Ishikawa (cell line): ENCODE measurements around the gene THRA.

Source experiments
- CEBPB ChIP-seq: IDR thresholded peaks from 2 replicates; pipeline ENCODE4 v1.6.1; 2012
- CREB1 ChIP-seq: IDR thresholded peaks from 2 replicates; pipeline ENCODE4 v1.6.1; 2012; ENCODE audit warnings: low read depth
- EGR1 ChIP-seq: IDR thresholded peaks from 2 replicates; pipeline ENCODE4 v1.6.1; 2012
- EP300 ChIP-seq: IDR thresholded peaks from 2 replicates; pipeline ENCODE4 v1.6.1; 2012; ENCODE audit warnings: borderline replicate concordance
- FOXM1 ChIP-seq: IDR thresholded peaks from 2 replicates; pipeline ENCODE4 v1.6.1; 2012; ENCODE audit warnings: low read depth, borderline replicate concordance
- MAX ChIP-seq: IDR thresholded peaks from 2 replicates; pipeline ENCODE4 v1.6.1; 2012
- NFIC ChIP-seq: IDR thresholded peaks from 2 replicates; pipeline ENCODE4 v1.6.1; 2012
- RAD21 ChIP-seq: IDR thresholded peaks from 2 replicates; pipeline ENCODE4 v1.6.1; 2012; ENCODE audit warnings: low read depth
- REST ChIP-seq: IDR thresholded peaks from 2 replicates; pipeline ENCODE4 v1.6.1; 2012; ENCODE audit warnings: low read depth, mild to moderate bottlenecking
- TAF1 ChIP-seq: IDR thresholded peaks from 2 replicates; pipeline ENCODE4 v1.6.1; 2012; ENCODE audit warnings: low read depth, mild to moderate bottlenecking
- TEAD4 ChIP-seq: IDR thresholded peaks from 2 replicates; pipeline ENCODE4 v1.6.1; 2012
- USF1 ChIP-seq: IDR thresholded peaks from 2 replicates; pipeline ENCODE4 v1.6.1; 2012
- YY1 ChIP-seq: IDR thresholded peaks from 2 replicates; pipeline ENCODE4 v1.6.1; 2012; ENCODE audit warnings: low read depth
- ZBTB7A ChIP-seq: IDR thresholded peaks from 2 replicates; pipeline ENCODE4 v1.6.1; 2012; ENCODE audit warnings: low read depth

The THRA gene

GRCh38 chr17:40122999-40123810, 60.4 kb downstream of the THRA start:
- TF ChIP-seq USF1, result no peak
- peak; percentile 55 for TF ChIP-seq ZBTB7A
- peak; percentile 86 for TF ChIP-seq MAX
- TF ChIP-seq REST, result no peak

DNA sequence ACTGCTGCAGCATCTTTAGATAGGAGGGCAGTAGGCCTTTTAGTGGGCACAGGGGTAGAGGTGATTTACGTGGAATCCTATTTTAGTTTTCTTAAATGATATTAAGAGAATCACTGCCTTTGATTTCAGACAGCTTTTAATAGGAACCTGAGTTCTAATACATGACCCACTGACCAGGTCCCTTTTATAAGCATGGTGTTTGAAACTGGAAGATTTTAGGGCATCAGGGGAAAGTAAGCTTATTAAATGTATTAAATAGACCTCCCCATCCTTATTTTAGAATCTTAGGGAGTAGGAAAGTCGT, 61.0 kb downstream of the THRA start:
- TF ChIP-seq CEBPB, result no peak
- TF ChIP-seq USF1, result no peak
- no peak for TF ChIP-seq TAF1
- TF ChIP-seq CREB1, result no peak
- TF ChIP-seq EP300, result no peak
- no peak for TF ChIP-seq ZBTB7A
- no peak for TF ChIP-seq RAD21

DNA sequence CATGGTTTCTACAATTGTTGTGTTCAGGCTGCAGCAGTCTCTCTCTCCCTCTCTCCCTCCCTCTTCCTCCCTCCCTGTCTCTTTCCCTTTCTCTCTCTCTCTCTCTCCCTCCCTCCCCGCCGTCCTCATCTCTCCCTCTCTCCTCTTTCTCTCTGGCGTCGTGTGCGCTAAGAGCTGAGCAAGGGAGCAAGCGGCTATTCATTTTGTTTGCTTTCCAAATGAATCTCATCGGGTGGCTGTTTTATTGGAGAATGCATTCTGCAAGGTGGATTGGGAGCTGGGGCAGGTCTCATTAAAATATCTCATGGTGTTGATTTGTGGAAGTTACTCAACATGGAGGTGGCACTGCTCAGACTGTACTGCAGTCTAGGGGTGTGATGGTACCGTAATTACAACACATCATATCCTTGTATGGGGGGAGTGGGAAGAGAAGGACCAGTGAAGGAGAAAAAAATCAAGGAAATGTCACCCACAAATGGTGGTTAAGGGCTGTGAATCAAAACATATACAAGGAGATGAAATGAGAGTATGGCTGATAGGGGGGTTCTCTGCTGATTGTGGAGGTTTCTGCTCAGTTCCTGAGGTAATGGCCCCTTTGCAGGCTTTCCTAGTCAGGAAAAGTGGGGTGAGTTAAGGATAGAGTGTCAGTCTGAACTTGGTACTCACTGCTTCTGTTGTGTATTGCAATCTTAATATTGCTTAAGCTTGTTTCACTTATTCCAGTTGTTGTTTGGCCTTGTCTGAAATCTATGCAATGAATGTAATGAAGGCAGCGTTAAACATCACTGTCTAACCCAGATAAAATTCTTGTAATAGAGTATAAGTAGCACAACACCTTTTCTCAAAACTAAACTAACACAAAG, 61.7 kb downstream of the THRA start:
- no peak for TF ChIP-seq REST
- no peak for TF ChIP-seq RAD21
- TF ChIP-seq ZBTB7A, result no peak
- TF ChIP-seq CREB1, result no peak
- no peak for TF ChIP-seq NFIC
- no peak for TF ChIP-seq EP300
- TF ChIP-seq TEAD4, result no peak
- TF ChIP-seq EGR1, result no peak
- TF ChIP-seq YY1, result no peak
- no peak for TF ChIP-seq MAX
- no peak for TF ChIP-seq TAF1
- TF ChIP-seq CEBPB, result no peak

GRCh38 chr17:40129498-40129897, 66.7 kb downstream of the THRA start:
- TF ChIP-seq CREB1 (no peak), TEAD4 (no peak), MAX (no peak), FOXM1 (no peak), REST (no peak), CEBPB (no peak)
